ENCODE measurements around the gene BMI1. TPM values are rescaled to one million over a fixed set of nuclear protein-coding genes. Genes with fewer than 3 reads are reported as not detected.

The BMI1 gene
- total RNA-seq: 10 to 100 TPM; 26.2 to 26.4 TPM

DNA sequence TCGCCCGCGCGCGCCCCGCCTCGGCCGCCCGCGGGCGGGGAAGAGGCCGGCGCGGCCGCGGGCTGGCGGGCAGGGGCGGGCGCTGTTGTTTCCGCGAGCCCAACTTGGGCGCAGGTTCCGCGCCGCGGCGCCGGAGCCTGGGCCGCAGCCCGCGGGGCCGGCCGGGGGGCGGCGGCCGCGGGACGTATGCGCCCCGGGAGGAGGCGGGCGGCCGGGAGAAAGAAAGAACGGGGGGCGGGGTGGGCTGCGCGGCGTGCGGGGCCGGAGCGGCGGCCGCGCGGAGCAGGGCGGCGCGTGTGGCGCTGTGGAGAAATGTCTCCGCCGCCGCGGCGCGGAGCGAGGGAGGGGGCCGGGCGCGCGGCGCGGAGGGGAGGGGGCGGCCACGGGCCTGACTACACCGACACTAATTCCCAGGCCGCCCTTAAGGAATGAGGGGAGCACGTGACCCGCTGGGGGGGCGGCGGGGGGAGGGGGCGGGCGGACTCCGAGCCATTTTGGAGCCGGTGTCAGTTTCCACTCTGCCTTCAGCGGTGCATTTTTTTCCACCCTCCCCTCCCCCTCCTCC is at the start of gene BMI1:
BMI1 (plus strand) TSS at position 509 of the 565 bp plus-strand sequence. CDS start 5,351 bp downstream, outside the sequence.
- CTCF ChIA-PET: interaction anchor here (1.3 kb wide), 1 partner anchor 11 kb away, joined by 5 read pairs; no protein-coding TSS in a partner anchor
- POLR2A ChIA-PET: interaction anchor here (1.1 to 2.5 kb wide), 3 partner anchors 15 to 116 kb away, joined by 3 to 9 read pairs (median 5); no protein-coding TSS in a partner anchor
- Mint-ChIP-seq H3K4me3 (peak within 1 kb of the TSS; percentile 82), H3K27me3 (ENCODE audit: low read depth) (peaks cover 39% of the 10 kb centered on the region), H3K9me3 (ENCODE audit: insufficient read depth) (no peaks in the 10 kb centered on the region), H3K36me3 (ENCODE audit: low read depth) (peaks cover 24% of the 10 kb centered on the region), H3K4me1 (ENCODE audit: low read depth) (peaks cover 55% of the 10 kb centered on the region), H3K27ac (peak within 1 kb of the TSS; percentile 88)
- peak; percentile 62 for DNase-seq
- peak; percentile 24 for ATAC-seq

GRCh38 chr10:22271786-22272185 is 49.1 kb upstream of the BMI1 start:
- DNase-seq (no peak), ATAC-seq (no peak)
- no peaks in the 10 kb centered on the region for H3K9me3 Mint-ChIP-seq (ENCODE audit: insufficient read depth)
- ChIA-PET POLR2A (no interaction called here), CTCF (no interaction called here)
- H3K36me3 Mint-ChIP-seq (ENCODE audit: low read depth): no peaks in the 10 kb centered on the region
- H3K4me1 Mint-ChIP-seq (ENCODE audit: low read depth): no peaks in the 10 kb centered on the region
- peaks cover 10% of the 10 kb centered on the region for H3K27me3 Mint-ChIP-seq (ENCODE audit: low read depth)
- no peak overlapping the region for H3K4me3 Mint-ChIP-seq
- H3K27ac Mint-ChIP-seq: no peak overlapping the region

GRCh38 chr10:22278441-22278782 is 42.5 kb upstream of the BMI1 start:
- ChIA-PET POLR2A (no interaction called here), CTCF (no interaction called here)
- Mint-ChIP-seq H3K27ac (no peak overlapping the region), H3K9me3 (ENCODE audit: insufficient read depth) (no peaks in the 10 kb centered on the region), H3K36me3 (ENCODE audit: low read depth) (no peaks in the 10 kb centered on the region), H3K4me1 (ENCODE audit: low read depth) (no peaks in the 10 kb centered on the region), H3K27me3 (ENCODE audit: low read depth) (peaks cover 12% of the 10 kb centered on the region), H3K4me3 (no peak overlapping the region)
- ATAC-seq (no peak), DNase-seq (no peak)

DNA sequence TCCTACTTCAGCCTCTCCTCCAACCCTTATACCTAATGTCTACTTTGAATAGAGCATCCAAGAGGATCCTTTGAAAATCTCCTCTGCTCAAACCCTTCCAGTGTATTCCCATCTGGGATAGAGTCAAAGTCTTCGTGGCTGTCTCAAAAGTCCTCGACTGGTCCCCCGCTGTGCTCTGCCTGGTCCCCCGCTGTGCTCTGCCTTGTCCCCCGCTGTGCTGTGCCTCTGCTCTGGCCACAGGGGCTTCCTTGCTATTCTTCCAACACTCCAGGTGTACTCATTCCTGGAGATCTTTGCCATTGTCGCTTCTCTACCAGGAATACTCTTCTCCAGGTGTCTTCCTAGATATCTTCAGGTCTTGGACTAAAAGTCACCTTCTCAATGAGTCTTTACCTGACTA is 40.8 kb upstream of the BMI1 start:
- POLR2A ChIA-PET: no interaction called here
- Mint-ChIP-seq H3K27me3 (ENCODE audit: low read depth) (peaks cover 12% of the 10 kb centered on the region), H3K9me3 (ENCODE audit: insufficient read depth) (no peaks in the 10 kb centered on the region), H3K27ac (no peak overlapping the region), H3K36me3 (ENCODE audit: low read depth) (no peaks in the 10 kb centered on the region), H3K4me1 (ENCODE audit: low read depth) (no peaks in the 10 kb centered on the region), H3K4me3 (no peak overlapping the region)
- no peak for DNase-seq
- no peak for ATAC-seq
- CTCF ChIA-PET: no interaction called here

DNA sequence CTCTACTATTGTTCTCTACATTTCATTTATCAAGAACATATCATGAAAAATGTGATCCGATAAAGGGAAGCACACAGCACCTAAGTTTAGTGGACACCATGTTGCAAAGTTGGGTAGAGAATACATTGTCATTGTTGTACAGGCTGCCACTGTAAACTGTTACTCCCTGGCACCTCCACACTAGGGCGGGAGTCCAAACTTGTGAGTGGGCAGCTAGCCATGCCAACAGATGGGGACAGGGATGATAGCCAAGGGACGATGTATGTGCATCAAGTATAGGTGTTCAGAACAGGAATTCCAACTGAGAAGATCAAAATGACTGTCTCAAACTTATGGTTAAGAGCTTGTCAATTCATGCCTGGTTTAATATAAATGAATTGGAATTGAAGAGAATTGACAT is 35.8 kb upstream of the BMI1 start:
- H3K27me3 Mint-ChIP-seq (ENCODE audit: low read depth): peaks cover 4% of the 10 kb centered on the region
- H3K27ac Mint-ChIP-seq: no peak overlapping the region
- H3K36me3 Mint-ChIP-seq (ENCODE audit: low read depth): no peaks in the 10 kb centered on the region
- no peaks in the 10 kb centered on the region for H3K4me1 Mint-ChIP-seq (ENCODE audit: low read depth)
- H3K4me3 Mint-ChIP-seq: no peak overlapping the region
- ATAC-seq: no peak
- DNase-seq: no peak
- ChIA-PET CTCF (no interaction called here), POLR2A (no interaction called here)
- peaks cover 4% of the 10 kb centered on the region for H3K9me3 Mint-ChIP-seq (ENCODE audit: insufficient read depth)

DNA sequence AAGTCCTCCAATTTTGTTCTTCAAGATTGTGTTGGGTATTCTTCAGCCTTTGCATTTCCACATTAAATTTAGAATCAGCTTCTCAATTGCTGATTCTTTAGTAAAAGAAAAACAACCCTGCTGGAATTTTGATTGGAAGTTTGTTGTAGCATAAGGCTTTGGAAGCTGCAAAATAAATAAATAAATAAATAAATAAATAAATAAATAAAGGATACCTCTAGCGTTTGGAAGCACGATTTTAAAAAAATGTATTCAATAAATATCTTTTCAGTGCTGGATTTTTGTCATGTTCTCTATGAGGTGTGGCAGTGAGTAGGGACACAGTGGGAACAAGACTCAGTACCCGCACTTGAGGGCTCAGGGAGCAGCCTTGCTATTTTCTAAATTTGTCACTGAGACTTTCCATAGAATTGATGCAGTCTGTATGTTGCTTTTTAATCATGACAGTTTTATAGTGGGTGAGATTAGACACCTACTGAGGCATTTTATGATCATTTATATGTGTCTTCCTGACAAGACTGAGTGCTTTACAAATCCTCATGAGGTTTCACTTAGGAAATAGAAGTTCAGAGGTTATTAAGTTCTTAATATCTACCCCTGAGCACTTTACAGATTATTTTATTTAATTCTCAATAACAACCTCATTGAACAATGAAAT is 27.0 kb upstream of the BMI1 start:
- DNase-seq: no peak
- ATAC-seq: no peak
- Mint-ChIP-seq H3K4me1 (ENCODE audit: low read depth) (no peaks in the 10 kb centered on the region), H3K27me3 (ENCODE audit: low read depth) (peaks cover 17% of the 10 kb centered on the region), H3K27ac (no peak overlapping the region), H3K9me3 (ENCODE audit: insufficient read depth) (peaks cover 4% of the 10 kb centered on the region), H3K36me3 (ENCODE audit: low read depth) (no peaks in the 10 kb centered on the region), H3K4me3 (no peak overlapping the region)
- POLR2A ChIA-PET: no interaction called here
- CTCF ChIA-PET: no interaction called here

DNA sequence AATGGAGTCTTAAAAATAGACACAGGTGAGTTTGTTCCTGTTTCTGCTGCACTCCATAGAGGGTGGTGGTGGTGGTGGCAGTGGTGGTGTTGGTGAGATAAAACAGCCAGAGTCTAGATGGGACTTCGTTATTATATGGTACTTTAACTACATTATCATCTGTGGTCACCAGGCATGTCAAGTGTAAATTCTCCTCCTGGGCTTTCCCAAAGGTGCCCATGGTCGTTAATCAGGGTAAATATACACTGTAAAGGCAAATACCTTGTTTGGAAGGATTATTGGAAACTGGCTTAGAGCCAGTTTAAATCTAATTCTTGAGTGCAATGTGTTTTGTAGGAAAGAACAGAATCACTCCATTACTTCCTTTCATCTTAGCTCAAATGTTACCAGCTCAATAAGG is 26.2 kb upstream of the BMI1 start:
- peaks cover 4% of the 10 kb centered on the region for H3K9me3 Mint-ChIP-seq (ENCODE audit: insufficient read depth)
- CTCF ChIA-PET: no interaction called here
- no peak for ATAC-seq

DNA sequence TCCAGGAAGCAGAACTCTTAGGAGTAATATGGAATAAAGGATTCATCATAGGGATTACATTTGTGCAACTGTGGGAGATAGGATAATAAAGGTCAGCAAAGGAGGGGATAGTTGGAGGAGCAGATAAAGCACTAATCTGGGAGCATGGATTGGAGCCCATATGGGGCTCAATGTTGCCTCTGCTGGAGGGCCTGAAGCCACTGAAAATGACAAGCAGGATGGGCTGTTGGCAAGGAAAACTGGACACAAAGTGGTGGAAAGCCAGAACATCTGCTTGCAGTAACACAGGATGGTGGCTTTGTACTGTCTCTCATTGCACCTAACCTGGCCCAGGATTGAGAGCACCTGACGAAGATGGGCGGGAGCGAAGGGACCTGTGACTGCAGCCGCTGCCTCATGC is 19.7 kb upstream of the BMI1 start:
- ChIA-PET CTCF (interaction anchor here (1.2 kb wide), 1 partner anchor 12 kb away, joined by 3 read pairs; no protein-coding TSS in a partner anchor), POLR2A (interaction anchor here (1.1 kb wide), 1 partner anchor 15 kb away, joined by 3 read pairs; the partner anchor contains the start of gene COMMD3)
- H3K36me3 Mint-ChIP-seq (ENCODE audit: low read depth): no peaks in the 10 kb centered on the region
- H3K27ac Mint-ChIP-seq: no peak overlapping the region
- H3K9me3 Mint-ChIP-seq (ENCODE audit: insufficient read depth): no peaks in the 10 kb centered on the region
- ATAC-seq (no peak), DNase-seq (no peak)
- H3K4me3 Mint-ChIP-seq: no peak overlapping the region
- no peaks in the 10 kb centered on the region for H3K4me1 Mint-ChIP-seq (ENCODE audit: low read depth)
- H3K27me3 Mint-ChIP-seq (ENCODE audit: low read depth): peaks cover 13% of the 10 kb centered on the region

More for the DNA sequence above, 26.2 kb upstream of the BMI1 start:
- H3K36me3 Mint-ChIP-seq (ENCODE audit: low read depth): no peaks in the 10 kb centered on the region
- POLR2A ChIA-PET: no interaction called here
- no peaks in the 10 kb centered on the region for H3K4me1 Mint-ChIP-seq (ENCODE audit: low read depth)
- H3K27me3 Mint-ChIP-seq (ENCODE audit: low read depth): peaks cover 17% of the 10 kb centered on the region
- H3K4me3 Mint-ChIP-seq: no peak overlapping the region
- no peak for DNase-seq
- H3K27ac Mint-ChIP-seq: no peak overlapping the region

DNA sequence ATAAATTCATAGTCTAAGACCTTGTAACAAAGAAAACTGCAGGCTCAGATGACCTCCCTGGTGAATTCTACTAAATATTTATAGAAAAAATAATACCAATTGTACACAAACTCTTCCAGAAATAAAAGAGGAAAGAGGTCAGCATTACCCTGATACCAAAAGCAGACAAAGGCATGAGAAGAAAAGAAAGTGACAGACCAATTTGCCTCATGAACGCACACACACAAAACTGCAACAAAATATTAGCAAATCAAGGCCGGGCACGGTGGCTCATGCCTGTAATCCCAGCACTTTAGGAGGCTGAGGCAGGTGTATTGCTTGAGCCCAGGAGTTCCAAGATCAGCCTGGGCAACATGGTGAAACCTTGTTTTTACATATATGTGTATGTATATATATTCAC is 17.4 kb upstream of the BMI1 start:
- no peaks in the 10 kb centered on the region for H3K9me3 Mint-ChIP-seq (ENCODE audit: insufficient read depth)
- no peaks in the 10 kb centered on the region for H3K4me1 Mint-ChIP-seq (ENCODE audit: low read depth)
- H3K27ac Mint-ChIP-seq: no peak overlapping the region
- no peak overlapping the region for H3K4me3 Mint-ChIP-seq
- POLR2A ChIA-PET: interaction anchor here (0.6 kb wide), 1 partner anchor 80 kb away, joined by 4 read pairs; no protein-coding TSS in a partner anchor
- CTCF ChIA-PET: no interaction called here
- no peaks in the 10 kb centered on the region for H3K36me3 Mint-ChIP-seq (ENCODE audit: low read depth)
- no peak for ATAC-seq
- H3K27me3 Mint-ChIP-seq (ENCODE audit: low read depth): peaks cover 13% of the 10 kb centered on the region
- DNase-seq: no peak

DNA sequence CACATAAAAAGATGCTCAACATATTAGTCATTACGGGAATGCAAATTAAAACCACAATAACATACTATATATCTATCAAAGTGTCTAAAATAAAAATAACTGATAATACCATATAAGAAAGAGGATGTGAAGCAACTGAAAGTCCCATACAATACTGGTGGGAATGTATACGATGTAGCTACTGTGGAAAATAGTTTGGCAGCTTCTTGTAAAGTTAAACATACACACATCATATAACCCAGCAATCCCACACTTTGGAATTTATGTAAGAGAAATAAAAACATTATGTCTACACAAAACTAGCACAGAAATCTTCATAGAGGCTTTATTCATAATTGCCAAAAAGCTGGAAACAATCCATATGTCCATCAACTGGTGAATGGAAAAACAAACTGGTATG is 15.2 kb upstream of the BMI1 start:
- no peak overlapping the region for H3K4me3 Mint-ChIP-seq
- no peaks in the 10 kb centered on the region for H3K9me3 Mint-ChIP-seq (ENCODE audit: insufficient read depth)
- DNase-seq: no peak
- no peaks in the 10 kb centered on the region for H3K36me3 Mint-ChIP-seq (ENCODE audit: low read depth)
- H3K27ac Mint-ChIP-seq: no peak overlapping the region
- peaks cover 13% of the 10 kb centered on the region for H3K27me3 Mint-ChIP-seq (ENCODE audit: low read depth)
- ChIA-PET CTCF (no interaction called here), POLR2A (interaction anchor here (0.7 kb wide), 1 partner anchor 46 kb away, joined by 3 read pairs; no protein-coding TSS in a partner anchor)
- H3K4me1 Mint-ChIP-seq (ENCODE audit: low read depth): no peaks in the 10 kb centered on the region
- no peak for ATAC-seq

GRCh38 chr10:22308390-22308789 is 12.5 kb upstream of the BMI1 start:
- no peaks in the 10 kb centered on the region for H3K9me3 Mint-ChIP-seq (ENCODE audit: insufficient read depth)
- ATAC-seq: peak; percentile 76

GRCh38 chr10:22309180-22310000 is 11.5 kb upstream of the BMI1 start:
- H3K9me3 Mint-ChIP-seq (ENCODE audit: insufficient read depth): no peaks in the 10 kb centered on the region

More at GRCh38 chr10:22308390-22308789, 12.5 kb upstream of the BMI1 start:
- H3K4me3 Mint-ChIP-seq: no peak overlapping the region
- H3K4me1 Mint-ChIP-seq (ENCODE audit: low read depth): no peaks in the 10 kb centered on the region
- H3K36me3 Mint-ChIP-seq (ENCODE audit: low read depth): no peaks in the 10 kb centered on the region
- peak; percentile 50 for DNase-seq
- H3K27me3 Mint-ChIP-seq (ENCODE audit: low read depth): peaks cover 13% of the 10 kb centered on the region
- ChIA-PET POLR2A (no interaction called here), CTCF (no interaction called here)
- H3K27ac Mint-ChIP-seq: no peak overlapping the region

More at GRCh38 chr10:22309180-22310000, 11.5 kb upstream of the BMI1 start:
- no peak overlapping the region for H3K4me3 Mint-ChIP-seq
- CTCF ChIA-PET: interaction anchor here (1.8 kb wide), 1 partner anchor 11 kb away, joined by 5 read pairs; no protein-coding TSS in a partner anchor
- DNase-seq (no peak), ATAC-seq (no peak)
- H3K36me3 Mint-ChIP-seq (ENCODE audit: low read depth): no peaks in the 10 kb centered on the region
- H3K4me1 Mint-ChIP-seq (ENCODE audit: low read depth): no peaks in the 10 kb centered on the region
- no peak overlapping the region for H3K27ac Mint-ChIP-seq
- peaks cover 13% of the 10 kb centered on the region for H3K27me3 Mint-ChIP-seq (ENCODE audit: low read depth)
- POLR2A ChIA-PET: interaction anchor here (0.7 kb wide), 2 partner anchors 33 to 80 kb away, joined by 3 read pairs; no protein-coding TSS in a partner anchor
